Adipocyte (in vitro differentiated cells): Measurements from ENCODE around the gene STARD6.

ENCODE experiments used
- DNase-seq: peaks from one replicate; pipeline ENCODE4 v3.0.0-alpha.2; 2015; ENCODE audit warnings: low read depth
- H3K27me3 ChIP-seq: replicated peaks from 2 replicates; pipeline ENCODE4 v1.7.0; 2013; ENCODE audit warnings: mild to moderate bottlenecking, low read length, moderate library complexity; ENCODE audit not compliant: control insufficient read depth, insufficient read depth
- H3K36me3 ChIP-seq: 2 replicates; pipeline ENCODE4 v1.7.0; 2013; ENCODE audit warnings: low read length, mild to moderate bottlenecking, moderate library complexity; ENCODE audit not compliant: control insufficient read depth, insufficient read depth, severe bottlenecking
- H3K4me1 ChIP-seq: 2 replicates; pipeline ENCODE4 v1.7.0; 2013; ENCODE audit warnings: mild to moderate bottlenecking, low read length, moderate library complexity; ENCODE audit not compliant: control insufficient read depth, insufficient read depth
- H3K4me3 ChIP-seq: 2 replicates; pipeline ENCODE4 v1.7.0; 2013; ENCODE audit warnings: mild to moderate bottlenecking, low read length, moderate library complexity
- H3K9ac ChIP-seq: 2 replicates; pipeline ENCODE4 v1.7.0; 2013; ENCODE audit warnings: mild to moderate bottlenecking, low read length, moderate library complexity
- H3K9me3 ChIP-seq: 2 replicates; pipeline ENCODE4 v1.7.0; 2013; ENCODE audit warnings: mild to moderate bottlenecking, low read length, moderate library complexity; ENCODE audit not compliant: control insufficient read depth

STARD6 gene

DNA sequence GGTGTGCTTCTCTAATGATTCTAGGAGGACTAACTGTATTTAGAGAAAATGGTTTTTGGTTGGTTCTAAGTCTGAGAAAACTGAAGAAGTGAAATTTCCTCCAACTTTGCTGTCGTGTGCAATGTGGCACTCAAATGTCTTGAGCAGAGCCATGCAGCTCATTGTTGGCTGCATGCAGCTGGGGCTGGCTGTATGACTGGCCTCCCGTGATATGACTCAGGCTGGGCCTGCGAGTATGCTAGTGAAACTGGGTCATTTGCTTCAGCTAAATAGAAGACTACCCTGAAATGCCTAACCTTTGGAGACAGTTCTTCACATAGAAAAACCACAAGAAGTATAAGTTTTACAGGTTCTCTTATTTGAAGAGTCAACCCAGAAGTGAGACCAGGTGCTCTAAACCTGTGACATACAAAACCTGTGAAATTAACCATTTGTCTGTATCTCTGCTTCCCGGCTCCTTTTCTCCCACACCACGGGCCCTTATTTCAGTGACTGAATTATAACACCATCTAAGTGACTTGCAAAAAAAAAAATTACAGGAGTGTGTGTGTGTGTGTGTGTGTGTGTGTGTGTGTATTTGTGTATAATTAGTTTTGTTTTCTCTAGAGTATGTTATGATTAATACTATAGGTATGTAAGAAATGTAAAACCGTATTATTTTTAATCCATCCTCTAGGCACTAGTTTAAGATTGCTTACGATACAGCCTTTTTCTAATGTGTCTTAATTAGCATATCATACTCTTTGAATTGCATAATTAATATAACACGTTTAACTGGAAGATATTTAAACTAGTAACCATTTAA is 72.5 kb downstream of the STARD6 start:
- H3K9me3 ChIP-seq, result peaks cover 3% of the 10 kb centered on the region
- DNase-seq, result peak; percentile 68
- H3K9ac ChIP-seq, result peak overlapping the region; percentile 38
- peak overlapping the region; percentile 51 for H3K4me3 ChIP-seq
- H3K36me3 ChIP-seq, result peaks cover 65% of the 10 kb centered on the region
- H3K4me1 ChIP-seq, result peaks cover 22% of the 10 kb centered on the region
- H3K27me3 ChIP-seq, result no peaks in the 10 kb centered on the region

- H3K9me3 ChIP-seq, result peaks cover 3% of the 10 kb centered on the region
- peaks cover 22% of the 10 kb centered on the region for H3K4me1 ChIP-seq
- H3K36me3 ChIP-seq, result peaks cover 68% of the 10 kb centered on the region
- H3K27me3 ChIP-seq, result no peaks in the 10 kb centered on the region
- no peak for DNase-seq
- H3K4me3 ChIP-seq, result no peak overlapping the region
- no peak overlapping the region for H3K9ac ChIP-seq
Observed at GRCh38 chr18:54284535-54284934, 73.1 kb downstream of the STARD6 start.

GRCh38 chr18:54280220-54280569 is 77.5 kb downstream of the STARD6 start:
- Histone ChIP-seq H3K4me1 (peaks cover 14% of the 10 kb centered on the region), H3K9ac (no peak overlapping the region), H3K36me3 (peaks cover 64% of the 10 kb centered on the region), H3K27me3 (no peaks in the 10 kb centered on the region), H3K4me3 (no peak overlapping the region), H3K9me3 (no peaks in the 10 kb centered on the region)
- no peak for DNase-seq

DNA sequence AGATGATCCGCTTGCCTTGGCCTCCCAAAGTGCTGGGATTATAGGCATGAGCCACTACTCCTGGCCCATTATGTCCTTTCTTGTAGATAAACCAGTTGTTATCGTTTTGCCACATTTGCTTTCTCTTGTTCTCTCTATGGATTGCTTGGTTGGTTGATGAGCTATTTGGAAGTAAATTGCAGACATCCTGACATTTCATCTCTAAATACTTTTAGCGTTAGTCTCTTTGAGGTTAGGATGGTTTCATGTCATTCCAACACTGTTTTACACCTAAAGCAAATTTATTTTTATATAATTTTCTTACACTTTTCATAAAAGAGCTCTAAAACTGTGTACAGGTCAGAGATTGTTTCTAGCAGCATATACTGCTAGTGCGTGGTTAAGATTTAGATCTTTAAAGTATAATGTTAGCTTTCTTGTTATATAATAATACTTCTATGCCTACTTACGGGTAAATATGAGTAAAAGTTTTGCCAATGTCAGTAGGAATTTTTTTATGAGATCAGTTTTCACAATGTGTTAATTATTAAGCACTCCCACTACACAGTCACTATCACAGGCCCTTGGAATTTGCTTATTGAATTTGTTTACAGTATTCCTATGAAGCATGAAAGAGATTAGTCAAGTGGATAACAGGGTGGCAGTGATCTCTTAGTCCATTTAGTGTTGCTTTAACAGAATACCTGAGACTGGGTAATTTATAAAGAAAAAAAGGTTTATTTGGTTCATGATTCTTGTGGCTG is 78.0 kb downstream of the STARD6 start:
- Histone ChIP-seq H3K9me3 (no peaks in the 10 kb centered on the region), H3K36me3 (peaks cover 67% of the 10 kb centered on the region), H3K4me1 (peaks cover 9% of the 10 kb centered on the region), H3K4me3 (no peak overlapping the region), H3K27me3 (no peaks in the 10 kb centered on the region), H3K9ac (no peak overlapping the region)
- DNase-seq, result no peak

DNA sequence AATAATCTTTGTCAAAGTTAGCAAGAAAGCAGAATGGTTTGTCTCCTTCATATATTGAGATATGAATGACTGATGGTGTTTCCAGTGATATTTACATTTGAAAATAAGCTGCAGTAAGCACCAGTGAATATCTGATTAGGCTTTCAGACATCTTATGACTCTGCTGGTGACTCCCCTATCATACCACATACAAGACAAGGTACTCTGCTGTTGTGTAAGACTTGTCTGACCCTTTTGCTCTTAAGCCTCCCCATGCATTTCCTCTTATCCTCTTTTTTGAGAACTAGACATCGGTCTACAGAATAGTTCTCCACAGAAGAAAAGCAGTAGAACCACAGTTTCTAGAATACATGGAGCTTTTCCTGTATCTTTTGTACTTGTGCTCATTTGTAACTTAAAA is 79.0 kb downstream of the STARD6 start:
- no peaks in the 10 kb centered on the region for H3K9me3 ChIP-seq
- no peak overlapping the region for H3K4me3 ChIP-seq
- H3K9ac ChIP-seq, result no peak overlapping the region
- H3K27me3 ChIP-seq, result no peaks in the 10 kb centered on the region
- H3K4me1 ChIP-seq, result peaks cover 6% of the 10 kb centered on the region
- H3K36me3 ChIP-seq, result peaks cover 58% of the 10 kb centered on the region
- DNase-seq, result no peak

DNA sequence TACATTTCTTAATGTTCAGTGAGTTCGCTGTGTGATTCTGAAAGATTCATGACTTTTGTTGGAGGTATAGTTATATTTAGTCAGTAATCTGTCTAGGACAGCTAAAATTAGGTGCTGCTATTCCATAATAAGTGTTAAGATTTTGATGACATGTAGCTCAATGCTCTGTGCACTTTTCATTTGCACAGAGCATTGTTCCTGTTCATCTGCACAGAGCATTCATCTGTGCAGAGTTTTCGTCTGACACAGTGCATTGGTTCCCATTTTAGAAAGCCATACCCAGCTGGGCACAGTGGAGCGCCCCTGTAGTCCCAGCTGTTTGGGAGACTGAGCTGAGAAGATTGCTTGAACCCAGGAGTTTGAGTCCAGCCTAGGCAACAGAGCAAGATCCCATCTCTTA is 79.8 kb downstream of the STARD6 start:
- no peak for DNase-seq
- Histone ChIP-seq H3K4me3 (no peak overlapping the region), H3K9me3 (no peaks in the 10 kb centered on the region), H3K4me1 (peaks cover 6% of the 10 kb centered on the region), H3K9ac (no peak overlapping the region), H3K36me3 (peaks cover 52% of the 10 kb centered on the region), H3K27me3 (no peaks in the 10 kb centered on the region)
